A549 (cell line): ENCODE results near the gene RNF40. TPM values are rescaled to one million over a fixed set of nuclear protein-coding genes. Genes with fewer than 3 reads are reported as not detected.

Experiments used
- ATAC-seq, 2 experiments: fragments of 200-7000 bp in 1 of 2; fragments of >200 bp in 1 of 2; cut with Nextera tagmentation in 1 of 2; cut with Tn5 transposase in 1 of 2; 3 replicates each; pipeline versions ENCODE4 v1.8.0 to v1.9.1; 2018 to 2020; ENCODE audit warnings: mild to moderate bottlenecking in 1 of 2, moderate library complexity in 1 of 2
- CTCF ChIA-PET: fragments of 300-600 bp; sonication (Branson Sonifier 250); formaldehyde crosslinking; extraction: SDS; loops from one replicate; lab custom pipeline; 2021; ENCODE audit warnings: antibody characterized with exemption, inconsistent platforms; lab: Yijun Ruan, JAX
- POLR2A ChIA-PET: fragments of 350-600 bp; formaldehyde crosslinking; extraction: SDS; loops from one replicate; lab custom pipeline; 2021; ENCODE audit warnings: antibody characterized with exemption, inconsistent platforms; lab: Yijun Ruan, JAX
- DNase-seq, 2 experiments: peaks; one replicate each; pipeline versions ENCODE4 v3.0.0 to v3.0.0-alpha.2; 2011 to 2016; ENCODE audit warnings: low read depth in 1 of 2, low spot score in 1 of 2
- FAIRE-seq: peaks from 2 replicates; lab custom pipeline; 2011; peaks lifted over from hg19 to GRCh38; lab: Jason Lieb, UNC
- H3K27ac ChIP-seq, 2 experiments: fragments of >200 bp; sonication (Bioruptor Twin); formaldehyde crosslinking; 3 replicates each; pipeline ENCODE4 v1.5.1; 2016 to 2017
- H3K4me1 ChIP-seq: fragments of >200 bp; sonication (Bioruptor Twin); formaldehyde crosslinking; 3 replicates; pipeline ENCODE4 v1.6.1; 2016
- H3K4me2 ChIP-seq: fragments of >200 bp; sonication (Bioruptor Twin); formaldehyde crosslinking; 3 replicates; pipeline ENCODE4 v1.6.1; 2016
- H3K4me3 ChIP-seq: fragments of >200 bp; sonication (Bioruptor Twin); formaldehyde crosslinking; 3 replicates; pipeline ENCODE4 v1.5.1; 2016
- H3K9me3 ChIP-seq: fragments of >200 bp; sonication (Bioruptor Twin); formaldehyde crosslinking; 3 replicates; pipeline ENCODE4 v1.6.1; 2016
- EHMT2 ChIP-seq: fragments of 200-600 bp; sonication (generic); IDR thresholded peaks from 2 replicates; pipeline ENCODE4 v1.6.1; 2016; ENCODE audit warnings: antibody characterized with exemption, low read depth, mild to moderate bottlenecking, moderate library complexity
- ELK1 ChIP-seq: fragments of 150-350 bp; IDR thresholded peaks from 2 replicates; pipeline ENCODE4 v1.6.1; 2014; ENCODE audit warnings: low read depth, mild to moderate bottlenecking, low read length
- ESRRA ChIP-seq: fragments of 150-350 bp; IDR thresholded peaks from 2 replicates; pipeline ENCODE4 v1.6.1; 2014; ENCODE audit warnings: mild to moderate bottlenecking, low read length, borderline replicate concordance
- GATA3 ChIP-seq: IDR thresholded peaks from 2 replicates; pipeline ENCODE4 v1.6.1; 2012; ENCODE audit warnings: borderline replicate concordance
- HDAC2 ChIP-seq: fragments of 200-600 bp; sonication (generic); IDR thresholded peaks from 2 replicates; pipeline ENCODE4 v1.6.1; 2016
- HMGXB4 ChIP-seq: fragments of 250-450 bp; sonication (Bioruptor Pico); IDR thresholded peaks from 2 replicates; pipeline ENCODE4 v1.5.0; 2021; ENCODE audit warnings: mild to moderate bottlenecking, moderate library complexity, borderline replicate concordance
- HOXA7 ChIP-seq: fragments of 250-450 bp; sonication (Bioruptor Pico); IDR thresholded peaks from 2 replicates; pipeline ENCODE4 v1.5.0; 2020; ENCODE audit warnings: mild to moderate bottlenecking, moderate library complexity
- JUN ChIP-seq, 2 experiments: fragments of >200 bp; sonication (Bioruptor Twin); formaldehyde crosslinking; IDR thresholded peaks; 2 replicates in 1 of 2; 3 replicates in 1 of 2; pipeline ENCODE4 v1.6.1; 2016 to 2017
- KDM5A ChIP-seq: fragments of 200-600 bp; sonication (generic); IDR thresholded peaks from 2 replicates; pipeline ENCODE4 v1.6.1; 2016; ENCODE audit warnings: antibody characterized with exemption, mild to moderate bottlenecking
- MAZ ChIP-seq: fragments of 150-350 bp; IDR thresholded peaks from 2 replicates; pipeline ENCODE4 v1.6.1; 2014; ENCODE audit warnings: antibody characterized with exemption, low read depth, low read length, borderline replicate concordance
- PBX3 ChIP-seq: IDR thresholded peaks from 2 replicates; pipeline ENCODE4 v1.6.1; 2012
- PHF8 ChIP-seq: fragments of 200-600 bp; sonication (generic); IDR thresholded peaks from 2 replicates; pipeline ENCODE4 v1.6.1; 2016; ENCODE audit warnings: low read depth, mild to moderate bottlenecking, antibody characterized with exemption, moderate library complexity, borderline replicate concordance
- POLR2A ChIP-seq: IDR thresholded peaks from 2 replicates; pipeline ENCODE4 v1.6.1; 2012; ENCODE audit warnings: mild to moderate bottlenecking, low read length
- REST ChIP-seq: fragments of 200-600 bp; sonication (generic); IDR thresholded peaks from 2 replicates; pipeline ENCODE4 v1.6.1; 2016; ENCODE audit warnings: antibody characterized with exemption, mild to moderate bottlenecking, moderate library complexity
- SREBF2 ChIP-seq: fragments of 450-650 bp; IDR thresholded peaks from 2 replicates; pipeline ENCODE4 v1.6.1; 2014; ENCODE audit warnings: mild to moderate bottlenecking, moderate library complexity
- ZC3H11A ChIP-seq: fragments of 450-650 bp; IDR thresholded peaks from 2 replicates; pipeline ENCODE4 v1.6.1; 2014; ENCODE audit warnings: antibody characterized with exemption, mild to moderate bottlenecking
- ZFP36 ChIP-seq: fragments of 450-650 bp; IDR thresholded peaks from 2 replicates; pipeline ENCODE4 v1.6.1; 2014; ENCODE audit warnings: borderline replicate concordance; ENCODE audit not compliant: partially characterized antibody
- ZNF302 ChIP-seq: fragments of 250-450 bp; sonication (Bioruptor Pico); IDR thresholded peaks from 2 replicates; pipeline ENCODE4 v1.9.0; 2021; ENCODE audit warnings: inconsistent platforms, mild to moderate bottlenecking, moderate library complexity
- WGBS: methylation state at CpG from one replicate; pipeline ENCODE4 v1.1.6; 2017; ENCODE audit errors: missing lambda C conversion rate; 5-methylcytosine and 5-hydroxymethylcytosine counted together
- polyA plus RNA-seq, 4 experiments: library from polyadenylated mRNA; depleted of rRNA in 3 of 4; stranded (reverse); fragments of >200 nt; fragmentation: RNase III in 1 of 4; extraction: RNeasy Plus Mini Kit Qiagen cat#74134 plus additional on column Dnase treatment in 1 of 4; gene quantifications; 2 replicates in 3 of 4; 3 replicates in 1 of 4; pipeline ENCODE4 v1.2.3, GENCODE V29; 2011 to 2017

The RNF40 gene
- polyA plus RNA-seq, 2 of the 4 experiments (the other 2 are of a cell fraction): 66.1 to 69.9 TPM

DNA sequence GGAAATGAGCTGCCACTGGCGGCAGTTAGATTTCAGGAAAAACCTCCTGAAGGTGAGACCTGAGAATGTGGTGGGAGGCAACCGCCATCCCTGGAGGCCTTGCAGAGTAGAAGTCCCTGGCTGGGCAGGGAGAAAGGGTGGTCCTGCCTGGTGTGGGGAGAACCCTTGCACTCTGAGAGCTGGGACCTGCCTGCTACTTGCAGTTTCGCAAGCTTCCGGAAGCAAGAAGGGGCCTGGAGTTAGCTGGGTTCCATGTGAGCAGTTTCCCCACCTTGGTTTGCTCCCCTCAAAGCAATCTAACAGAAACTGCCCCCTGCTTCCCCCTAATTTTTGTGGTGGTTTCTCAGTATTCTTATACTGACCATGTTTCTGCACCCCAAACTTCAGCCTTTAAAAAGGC lies 18.4 kb downstream of the RNF40 start:
- CTCF ChIA-PET: interaction anchor here (0.5 to 1.5 kb wide), 3 partner anchors 25 to 136 kb away, joined by 3 to 6 read pairs (median 5); no protein-coding TSS in a partner anchor
- DNase-seq (no peak), FAIRE-seq (no peak), ATAC-seq (no peak)
- no peak for TF ChIP-seq PBX3
- POLR2A ChIA-PET: interaction anchor here (1.1 kb wide), 1 partner anchor 25 kb away, joined by 3 read pairs; no protein-coding TSS in a partner anchor
- Histone ChIP-seq H3K27ac (no peak overlapping the region), H3K9me3 (no peaks in the 10 kb centered on the region), H3K4me1 (peaks cover 15% of the 10 kb centered on the region), H3K4me3 (no peak overlapping the region), H3K4me2 (no peak overlapping the region)
- WGBS: 85% methylated on average over 4 of the region's 4 CpGs

DNA sequence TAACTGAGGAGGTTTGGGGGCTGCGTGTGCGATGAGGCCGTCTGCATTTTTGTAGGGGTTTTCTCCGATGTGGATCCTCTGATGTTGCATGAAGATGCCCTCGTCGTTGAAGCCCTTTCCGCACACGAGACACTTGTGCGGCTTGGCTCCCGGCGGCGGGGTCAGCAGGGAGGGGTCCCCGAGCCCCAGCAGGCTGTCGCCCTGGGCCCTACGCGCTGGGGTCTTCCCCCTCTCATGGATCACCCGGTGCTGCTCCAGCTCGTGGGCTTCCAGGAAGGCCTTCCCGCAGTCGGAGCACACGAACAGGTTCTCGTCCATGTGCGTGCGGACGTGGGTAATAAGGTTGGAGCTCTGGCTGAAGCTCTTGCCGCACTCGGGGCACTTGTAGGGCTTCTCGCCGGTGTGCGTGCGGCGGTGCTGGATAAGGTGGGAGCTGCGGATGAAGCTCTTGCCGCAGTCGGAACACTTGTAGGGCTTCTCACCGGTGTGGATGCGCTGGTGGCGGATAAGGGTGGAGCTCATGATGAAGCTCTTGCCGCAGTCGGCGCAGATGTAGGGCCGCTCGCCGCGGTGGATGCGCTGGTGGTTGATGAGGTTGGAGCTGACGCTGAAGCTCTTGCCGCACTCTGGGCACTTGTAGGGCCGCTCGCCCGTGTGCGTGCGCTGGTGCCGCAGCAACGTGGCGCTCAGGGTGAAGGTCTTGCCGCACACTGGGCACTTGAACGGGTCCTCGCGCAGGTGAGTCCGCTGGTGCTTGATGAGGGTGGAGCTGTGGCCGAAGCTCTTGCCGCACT lies 20.6 kb downstream of the RNF40 start:
- CTCF ChIA-PET: interaction anchor here (0.5 to 4.8 kb wide), 10 partner anchors 10 to 360 kb away, joined by 3 to 34 read pairs (median 3); no protein-coding TSS in a partner anchor
- FAIRE-seq: no peak
- no peak for ATAC-seq
- H3K4me2 ChIP-seq: no peak overlapping the region
- no peaks in the 10 kb centered on the region for H3K9me3 ChIP-seq
- no peak overlapping the region for H3K27ac ChIP-seq
- H3K4me1 ChIP-seq: peaks cover 13% of the 10 kb centered on the region
- TF ChIP-seq ZFP36 (no peak), SREBF2 (no peak), HDAC2 (no peak), ELK1 (no peak), REST (no peak), JUN (IDR thresholded peaks at IDR 0.05) (peak in 1 of 2 experiments; percentile 6; a peak in 1 of 5 replicates)
- TF ChIP-seq, all 56 proteins: peak for 1
- no peak for DNase-seq
- no peak overlapping the region for H3K4me3 ChIP-seq
- POLR2A ChIA-PET: interaction anchor here (0.6 to 2.5 kb wide), 3 partner anchors 8 to 40 kb away, joined by 3 to 10 read pairs (median 5); no protein-coding TSS in a partner anchor
- 95% methylated on average over 56 of the region's 63 CpGs for WGBS

GRCh38 chr16:30783280-30784109 lies 21.4 kb downstream of the RNF40 start:
- peaks cover 17% of the 10 kb centered on the region for H3K4me1 ChIP-seq
- no peak overlapping the region for H3K4me3 ChIP-seq
- DNase-seq: no peak
- CTCF ChIA-PET: interaction anchor here (0.5 to 4.8 kb wide), 7 partner anchors 9 to 170 kb away, joined by 3 to 34 read pairs (median 4); no protein-coding TSS in a partner anchor
- ATAC-seq: no peak
- POLR2A ChIA-PET: interaction anchor here (0.6 to 2.5 kb wide), 3 partner anchors 8 to 39 kb away, joined by 3 to 10 read pairs (median 5); no protein-coding TSS in a partner anchor
- no peak for FAIRE-seq
- no peak overlapping the region for H3K27ac ChIP-seq
- no peak overlapping the region for H3K4me2 ChIP-seq
- H3K9me3 ChIP-seq: no peaks in the 10 kb centered on the region
- WGBS: 97% methylated on average over 40 of the region's 57 CpGs
- TF ChIP-seq HMGXB4 (CRISPR knock-in tag) (no peak), POLR2A (no peak), KDM5A (no peak), SREBF2 (no peak), ELK1 (no peak), ZC3H11A (no peak), ESRRA (no peak), HOXA7 (CRISPR knock-in tag) (no peak), GATA3 (no peak), EHMT2 (no peak), PHF8 (no peak), PBX3 (no peak), ZNF302 (CRISPR knock-in tag) (no peak), MAZ (no peak)
